Skin of body (tissue), 2 donors: Measurements from ENCODE around the gene SGCG. TPM values are rescaled to one million over a fixed set of nuclear protein-coding genes. Genes with fewer than 3 reads are reported as not detected.
"Not testable (repeated sequence)": the region's sequence is repeated elsewhere in the genome, so short reads cannot be mapped to it uniquely, and the experiment has no call there.

Source experiments
- DNase-seq: peaks from one replicate; lab custom pipeline; 2025; lab: John Stamatoyannopoulos, UW
- total RNA-seq: library from RNA; depleted of rRNA; stranded (reverse); fragments of >200 nt; gene quantifications from one replicate; pipeline ENCODE4 v1.2.3, GENCODE V29; 2014

Gene SGCG
- total RNA-seq = 22.2 TPM

DNA sequence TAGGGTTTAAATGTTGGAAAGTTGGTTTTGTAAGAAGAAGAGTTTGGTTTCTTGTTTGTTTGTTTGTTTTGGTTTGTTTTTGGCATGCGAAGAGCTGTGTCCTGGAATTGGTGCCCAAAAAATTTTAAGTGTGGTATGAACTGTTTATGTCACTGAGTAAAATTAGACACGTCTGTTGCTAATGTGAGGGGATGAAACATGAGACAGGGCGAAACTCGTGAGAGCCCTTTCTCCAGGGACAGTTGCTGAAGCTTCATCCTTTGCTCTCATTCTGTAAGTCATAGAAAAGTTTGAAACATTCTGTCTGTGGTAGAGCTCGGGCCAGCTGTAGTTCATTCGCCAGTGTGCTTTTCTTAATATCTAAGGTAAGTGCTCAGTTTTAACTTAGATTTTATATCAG is at the start of gene SGCG:
TSS of gene SGCG (plus strand) at position 269 of the 400 bp plus-strand sequence. CDS start 22,716 bp downstream, outside the sequence.
- peak; percentile 34 for DNase-seq

DNA sequence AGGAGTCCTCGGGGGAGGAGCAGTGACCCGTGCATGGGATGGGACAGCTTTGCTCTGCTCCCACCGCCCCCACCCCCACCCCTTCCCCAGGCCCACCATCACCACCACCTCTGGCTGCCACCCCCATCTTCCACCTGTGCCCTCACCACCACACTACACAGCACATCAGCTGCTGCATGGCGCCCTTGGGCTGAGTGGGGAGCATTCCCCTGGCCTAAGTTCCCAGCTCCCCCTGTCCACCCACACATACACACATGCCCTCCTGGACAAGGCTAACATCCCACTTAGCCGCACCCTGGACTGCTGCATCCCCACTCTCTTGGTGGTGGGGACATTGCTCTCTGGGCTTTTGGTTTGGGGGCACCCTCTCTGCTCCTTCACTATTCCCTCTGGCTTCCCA is 46.2 kb upstream of the SGCG start:
- DNase-seq = no peak

DNA sequence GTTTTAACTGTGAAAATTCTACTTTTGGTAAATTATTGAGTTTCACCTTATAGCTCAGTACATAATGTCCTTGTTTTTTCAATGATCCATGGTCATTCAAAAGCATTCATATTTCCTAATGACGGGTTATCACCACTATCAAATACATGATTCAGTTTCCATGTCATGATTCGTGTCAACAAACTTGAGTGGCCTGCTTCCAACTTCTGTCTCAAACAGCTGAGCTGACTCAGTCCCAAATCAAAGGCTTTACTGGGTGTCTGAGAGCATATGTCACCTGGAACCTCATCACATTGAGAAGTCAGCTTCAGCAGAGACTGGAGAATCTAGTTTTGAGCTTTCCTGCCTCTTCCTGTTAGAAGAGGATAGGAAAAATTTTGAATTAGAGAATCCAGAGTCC is 40.3 kb upstream of the SGCG start:
- DNase-seq = no peak

DNA sequence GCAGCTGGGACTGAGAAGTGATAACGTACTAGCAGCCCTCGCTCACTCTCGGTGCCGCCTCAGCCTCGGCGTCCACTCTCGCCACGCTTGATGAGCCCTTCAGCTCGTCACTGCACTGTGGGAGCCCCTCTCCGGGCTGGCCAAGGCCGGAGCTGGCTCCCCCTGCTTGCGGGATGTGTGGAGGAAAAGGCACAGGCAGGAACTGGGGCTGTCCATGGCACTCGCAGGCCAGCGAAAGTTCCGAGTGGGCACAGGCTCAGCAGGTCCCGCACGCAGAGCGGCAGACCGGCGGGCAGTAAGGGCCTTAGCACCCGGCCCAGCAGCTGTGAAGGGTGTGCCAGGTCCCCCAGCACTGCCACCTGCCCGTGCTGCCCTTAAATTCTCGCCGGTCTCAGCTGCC is 38.8 kb upstream of the SGCG start:
- no peak for DNase-seq

GRCh38 chr13:23142607-23143006 is 38.2 kb upstream of the SGCG start:
- DNase-seq = not testable (repeated sequence)

DNA sequence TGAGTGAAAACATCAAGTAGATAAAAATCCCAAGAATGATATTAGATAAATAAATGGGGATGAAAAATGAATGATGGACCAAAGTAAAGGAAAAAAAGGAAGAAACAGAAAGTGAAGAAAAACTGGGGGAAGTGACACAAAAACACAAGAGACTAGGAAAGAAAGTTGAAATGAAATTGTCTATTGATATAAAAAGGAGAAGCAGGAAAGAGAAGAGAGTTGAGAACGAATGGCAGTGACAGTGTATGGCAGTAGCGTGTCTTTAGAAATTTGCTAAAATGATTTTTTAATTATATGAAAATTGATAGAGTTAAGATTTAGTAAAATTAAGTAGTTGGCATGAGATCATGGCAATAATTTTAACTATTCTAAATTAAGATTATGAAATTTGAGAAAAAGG is 36.3 kb upstream of the SGCG start:
- no peak for DNase-seq

- DNase-seq = no peak
Measured at GRCh38 chr13:23146006-23146405, 34.8 kb upstream of the SGCG start.

GRCh38 chr13:23146811-23147625 is 33.8 kb upstream of the SGCG start:
- DNase-seq = peak; percentile 35

DNA sequence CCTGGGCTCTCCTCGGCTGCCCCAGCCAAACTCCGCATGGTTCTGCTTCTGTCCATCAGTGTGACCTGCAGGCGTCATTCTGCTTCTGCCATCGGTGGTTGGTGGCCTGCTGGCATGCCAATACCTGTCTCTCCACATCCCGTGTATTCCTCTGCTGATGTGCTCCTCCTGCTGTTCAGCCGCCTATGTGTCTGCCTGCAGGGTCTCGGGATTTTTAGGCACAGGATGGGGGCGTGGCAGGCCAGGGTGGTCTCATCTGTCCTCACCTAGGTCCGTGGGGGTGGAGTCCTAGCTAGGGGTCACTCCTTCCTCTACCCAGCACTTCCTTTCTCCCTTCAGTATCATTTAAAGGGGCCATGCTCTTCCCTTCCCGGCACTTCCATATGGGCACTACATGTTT is 33.0 kb upstream of the SGCG start:
- DNase-seq = no peak

DNA sequence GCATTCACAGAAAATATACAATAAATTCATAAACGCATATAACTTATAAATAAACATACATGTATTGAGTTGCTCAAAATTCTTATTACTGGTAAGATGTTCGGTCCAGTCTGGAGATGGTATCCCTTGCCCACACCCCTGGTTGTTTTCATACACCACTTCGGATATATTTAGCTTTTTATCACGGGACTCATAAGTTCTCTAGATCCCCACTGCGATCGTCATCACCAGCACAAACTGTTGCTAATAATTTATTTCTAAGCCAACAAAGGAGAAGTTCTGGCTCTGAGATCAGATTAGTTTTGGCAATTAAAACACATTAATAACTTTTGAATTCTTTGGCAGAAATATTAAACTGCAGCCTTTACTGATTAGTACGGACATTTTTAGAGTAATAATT is 23.0 kb upstream of the SGCG start:
- DNase-seq = peak; percentile 1

GRCh38 chr13:23159205-23159759 is 21.5 kb upstream of the SGCG start:
- DNase-seq = no peak

DNA sequence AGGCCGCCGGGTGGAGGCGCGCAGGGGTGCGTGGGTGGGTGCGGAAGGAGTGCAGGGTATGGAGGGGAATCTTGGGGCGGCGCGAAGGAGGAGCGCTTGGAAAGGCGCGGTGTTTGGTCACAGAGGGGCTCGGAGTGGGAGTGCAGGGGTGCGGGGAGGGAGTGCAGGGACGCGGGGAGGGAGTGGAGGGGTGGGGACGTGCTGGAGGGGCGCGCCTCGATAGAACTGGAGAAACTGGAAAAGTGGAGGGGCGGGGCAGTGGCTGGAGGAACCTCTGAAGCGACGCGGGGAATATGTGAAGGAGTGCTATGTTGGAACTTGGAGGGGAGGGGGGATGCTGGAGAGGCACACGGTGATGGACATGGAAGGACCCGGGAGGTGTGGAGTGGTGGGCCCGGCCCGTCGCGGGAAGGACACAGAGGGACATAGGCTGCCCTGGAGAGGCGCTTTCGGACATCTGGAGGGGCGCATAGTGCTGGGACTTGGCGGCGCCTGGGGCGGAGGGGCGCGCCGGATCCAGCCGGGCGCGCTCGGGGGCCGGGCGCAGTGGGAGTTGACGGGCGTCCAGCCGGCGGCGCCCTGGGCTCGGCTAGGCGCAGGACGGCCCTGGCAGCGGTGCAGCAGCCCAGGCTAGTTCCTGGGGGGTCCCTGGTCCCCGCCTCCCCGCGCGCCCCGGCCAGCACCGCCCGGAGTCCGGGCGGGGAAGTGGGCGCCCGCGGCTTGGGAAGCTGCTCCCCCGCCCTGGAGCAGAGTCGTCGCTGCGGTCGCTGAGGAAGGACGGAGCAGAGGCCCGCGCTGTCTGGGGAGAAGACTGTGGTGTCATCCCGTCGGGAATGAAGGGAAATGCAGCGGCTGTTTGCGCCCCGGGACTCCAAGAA is 20.8 kb upstream of the SGCG start:
- no peak for DNase-seq

GRCh38 chr13:23160638-23161480 is 19.9 kb upstream of the SGCG start:
- DNase-seq = no peak

GRCh38 chr13:23161481-23161825 is 19.3 kb upstream of the SGCG start:
- DNase-seq = no peak

GRCh38 chr13:23175920-23176319 is 4.9 kb upstream of the SGCG start:
- DNase-seq = no peak

GRCh38 chr13:23182142-23182541 is 1.4 kb downstream of the SGCG start:
- no peak for DNase-seq

DNA sequence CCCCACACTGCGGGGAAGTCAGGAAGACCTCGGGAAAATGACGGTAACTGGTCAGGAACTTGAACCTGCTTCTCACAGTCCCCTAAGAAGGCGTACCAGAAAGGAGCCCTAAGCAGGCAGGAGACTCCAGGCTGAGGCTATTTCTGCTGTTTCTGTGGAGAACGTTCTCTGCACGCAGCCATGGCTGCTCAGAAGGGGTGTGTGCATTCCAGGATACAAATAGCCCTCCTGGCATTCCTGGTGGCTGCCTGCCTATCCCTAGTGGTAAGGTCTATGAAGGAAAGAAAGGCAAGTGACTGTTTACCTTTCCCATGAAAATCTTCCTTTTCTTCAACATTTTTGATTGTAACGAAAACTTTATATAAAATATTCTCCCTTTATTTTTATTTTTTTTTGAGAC is 2.5 kb downstream of the SGCG start:
- DNase-seq = no peak

GRCh38 chr13:23185542-23185941 is 4.8 kb downstream of the SGCG start:
- DNase-seq = no peak

- DNase-seq = no peak
Measured at GRCh38 chr13:23201870-23202269, 21.1 kb downstream of the SGCG start.

DNA sequence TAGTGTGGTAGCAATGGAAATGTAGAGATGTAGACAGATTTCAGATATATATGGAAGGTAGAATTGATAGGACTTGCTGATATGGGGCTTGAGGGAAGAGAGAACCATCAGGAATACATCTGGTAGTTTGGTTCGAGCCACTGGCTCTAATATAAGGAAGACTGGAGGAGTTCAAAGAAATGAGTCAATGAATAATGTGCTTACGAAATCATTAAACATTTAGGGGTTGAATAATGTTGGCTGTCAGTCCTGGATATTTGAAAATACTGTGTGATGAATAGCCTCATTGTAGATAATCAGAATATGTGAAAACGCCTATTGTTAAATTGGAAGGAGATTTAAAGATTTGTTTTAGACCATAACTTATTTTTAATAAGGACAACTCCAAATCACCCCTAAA is 21.6 kb downstream of the SGCG start:
- peak; percentile 7 for DNase-seq

GRCh38 chr13:23203516-23203915 is 22.7 kb downstream of the SGCG start:
- DNase-seq = no peak
